ENCODE data around the gene TTLL5. TPM values are rescaled to one million over a fixed set of nuclear protein-coding genes. Genes with fewer than 3 reads are reported as not detected.

Gene TTLL5
- total and polyA plus RNA-seq, 2 of the 4 experiments (the other 2 are of a cell fraction): 11.9 to 16.7 TPM

GRCh38 chr14:75769047-75769685 lies 108.1 kb downstream of the TTLL5 start:
- Histone ChIP-seq H3K4me1 (ENCODE audit: control insufficient read depth, insufficient read depth, low read length) (0 out of 2 replicates have a peak, but pooled peaks cover 2% of the 10 kb centered on the region), H3K27me3 (ENCODE audit: control insufficient read depth, insufficient read depth, low read length) (no peaks in the 10 kb centered on the region), H3K56ac (ENCODE audit: extremely low read depth, insufficient read depth, low read length) (no peak overlapping the region), H4K5ac (ENCODE audit: low read depth, low read length) (no peak overlapping the region), H3K79me1 (ENCODE audit: low read depth in 1 of 2, low read length in 2 of 2) (no peaks in the 10 kb centered on the region), H4K91ac (ENCODE audit: insufficient read depth, low read depth, low read length) (no peak overlapping the region), H4K8ac (ENCODE audit: low read depth in 2 of 2, low read length in 2 of 2) (no peak overlapping the region), H2BK120ac (ENCODE audit: low read depth, low read length) (no peak overlapping the region), H3K9ac (ENCODE audit: low read depth, low read length) (no peak overlapping the region), H3K23ac (ENCODE audit: low read depth, low read length) (no peak overlapping the region), H4K20me1 (ENCODE audit: insufficient read depth, low read length) (no peaks in the 10 kb centered on the region), H2BK15ac (ENCODE audit: low read depth, low read length) (no peak overlapping the region), H2AK9ac (replicated peaks; ENCODE audit: low read depth, low read length, poor library complexity) (no peak overlapping the region), H2AK5ac (ENCODE audit: low read depth, low read length) (no peak overlapping the region), H3K18ac (ENCODE audit: low read depth, low read length) (no peak overlapping the region), H3K4me3 (ENCODE audit: insufficient read depth, low read depth, low read length) (no peak overlapping the region), H3K9me3 (ENCODE audit: control insufficient read depth, insufficient read depth, low read length) (no peaks in the 10 kb centered on the region), H3K4me2 (ENCODE audit: low read depth, low read length) (no peak overlapping the region), H3K4ac (ENCODE audit: low read depth, low read length) (no peak overlapping the region), H2BK5ac (ENCODE audit: low read depth, low read length, poor library complexity, severe bottlenecking) (no peak overlapping the region), H3K9me1 (ENCODE audit: insufficient read depth, low read length) (no peaks in the 10 kb centered on the region; the same call in 1 of the 2 replicates), H3K27ac (ENCODE audit: insufficient read depth, low read length) (no peak overlapping the region), H3K14ac (replicated peaks; ENCODE audit: low read depth, low read length) (no peak overlapping the region), H2AFZ (replicated peaks; ENCODE audit: low read length, poor library complexity) (no peak overlapping the region), H2BK20ac (ENCODE audit: low read depth, low read length) (no peak overlapping the region), H3K36me3 (ENCODE audit: control insufficient read depth, insufficient read depth, low read length) (peaks cover 5% of the 10 kb centered on the region)
- dilution Hi-C loops (cut with HindIII; ENCODE audit: low sequenced_read_pairs, unreplicated experiment): no loop called here
- TF ChIP-seq CHD1 (IDR thresholded peaks at IDR 0.05; ENCODE audit: low read depth, low read length) (no peak), RCOR1 (IDR thresholded peaks at IDR 0.05; ENCODE audit: insufficient replicate concordance, low read length) (no peak)
- in situ Hi-C loops (cut with MboI; ENCODE audit: low sequenced_read_pairs): no loop called here
- DNase-seq (peak; percentile 5), ATAC-seq (ENCODE audit: low read depth) (peak; percentile 40)
- POLR2A ChIA-PET (ENCODE audit: unreplicated experiment): no interaction called here
- intact Hi-C loops (cut with micrococcal nuclease): no loop called here
- no CpG with 5 or more reads among the region's 9 CpGs for WGBS, 2 experiments (ENCODE audit: extremely low coverage in 2 of 2, insufficient read length in 1 of 2)
- CTCF ChIA-PET: interaction anchor here (0.7 kb wide), 1 partner anchor 217 kb away, joined by 3 read pairs; the partner anchor contains the start of gene IFT43
- no TSS peak for BruUV-seq (replicated peaks)
